GOT3 (cell line): Measurements from ENCODE around the gene MADD.

Source experiments
- DNase-seq: peaks from one replicate; lab custom pipeline; 2025; ENCODE audit warnings: mixed read lengths; lab: John Stamatoyannopoulos, UW

Gene MADD

DNA sequence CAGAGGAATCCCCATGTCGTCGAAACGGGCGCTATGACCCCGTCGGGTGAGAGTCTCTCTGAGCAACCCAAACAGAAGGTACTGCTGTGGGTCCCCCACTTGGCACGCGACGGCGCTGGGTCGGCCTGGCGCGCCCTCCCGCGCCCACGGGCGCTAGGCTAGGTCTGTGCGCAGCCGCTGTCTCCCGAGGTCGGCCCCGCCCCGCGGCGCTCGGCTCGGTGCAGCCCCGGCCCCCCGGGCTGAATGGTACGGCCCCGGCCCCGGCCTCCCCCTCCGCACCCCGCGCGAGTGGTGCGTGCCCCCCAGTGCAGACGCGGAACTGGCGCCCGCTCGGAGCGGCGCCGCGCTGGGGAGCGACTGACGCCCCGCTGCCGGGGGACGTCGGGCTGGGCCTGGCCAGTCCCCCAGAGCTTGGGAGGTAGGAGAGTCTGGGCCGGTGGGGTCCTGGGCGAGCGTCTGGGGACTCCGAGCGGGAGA lies at the start of gene MADD:
Gene MADD (plus strand): TSS at position 305 of the 477 bp plus-strand sequence.
- peak; percentile 44 for DNase-seq

DNA sequence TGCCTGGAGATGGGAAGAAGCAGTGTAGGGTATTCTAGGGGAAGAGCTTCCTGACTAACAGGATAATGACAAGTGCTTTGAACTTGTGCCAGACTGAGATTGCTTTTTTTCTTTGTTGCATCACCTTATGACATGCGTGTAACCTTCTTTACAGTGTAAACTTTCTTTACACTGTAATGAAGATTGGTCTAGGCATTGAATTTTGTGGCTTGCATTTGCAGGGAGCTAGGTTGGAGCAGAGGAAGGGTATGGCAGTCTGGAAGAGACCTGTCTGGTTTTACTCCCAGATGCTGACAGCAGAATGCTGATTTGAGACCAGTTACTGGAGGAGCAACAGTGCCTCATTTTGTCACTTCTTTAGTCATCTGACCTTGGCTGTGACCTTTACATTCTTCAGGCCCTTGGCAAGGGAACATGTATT lies 49.5 kb upstream of the MADD start:
- DNase-seq = no peak

DNA sequence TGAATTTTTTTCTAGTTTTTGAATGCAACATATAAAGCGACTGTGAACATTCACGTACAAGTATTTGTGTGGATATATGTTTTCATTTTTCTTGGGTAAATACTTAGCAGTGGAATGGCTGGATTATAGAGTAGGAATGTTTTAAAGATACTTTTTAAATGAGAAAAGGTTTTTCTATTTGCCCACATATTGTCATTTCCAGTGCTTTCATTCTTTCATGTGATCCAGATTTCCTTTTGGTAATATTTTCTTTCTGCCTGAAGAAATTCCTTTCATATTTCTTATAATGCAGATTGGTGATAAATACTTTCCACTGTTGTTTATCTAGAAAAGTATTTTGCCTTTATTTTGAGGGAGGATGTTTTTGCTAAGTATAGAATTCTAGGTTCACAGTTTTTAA lies 47.2 kb upstream of the MADD start:
- DNase-seq = no peak

DNA sequence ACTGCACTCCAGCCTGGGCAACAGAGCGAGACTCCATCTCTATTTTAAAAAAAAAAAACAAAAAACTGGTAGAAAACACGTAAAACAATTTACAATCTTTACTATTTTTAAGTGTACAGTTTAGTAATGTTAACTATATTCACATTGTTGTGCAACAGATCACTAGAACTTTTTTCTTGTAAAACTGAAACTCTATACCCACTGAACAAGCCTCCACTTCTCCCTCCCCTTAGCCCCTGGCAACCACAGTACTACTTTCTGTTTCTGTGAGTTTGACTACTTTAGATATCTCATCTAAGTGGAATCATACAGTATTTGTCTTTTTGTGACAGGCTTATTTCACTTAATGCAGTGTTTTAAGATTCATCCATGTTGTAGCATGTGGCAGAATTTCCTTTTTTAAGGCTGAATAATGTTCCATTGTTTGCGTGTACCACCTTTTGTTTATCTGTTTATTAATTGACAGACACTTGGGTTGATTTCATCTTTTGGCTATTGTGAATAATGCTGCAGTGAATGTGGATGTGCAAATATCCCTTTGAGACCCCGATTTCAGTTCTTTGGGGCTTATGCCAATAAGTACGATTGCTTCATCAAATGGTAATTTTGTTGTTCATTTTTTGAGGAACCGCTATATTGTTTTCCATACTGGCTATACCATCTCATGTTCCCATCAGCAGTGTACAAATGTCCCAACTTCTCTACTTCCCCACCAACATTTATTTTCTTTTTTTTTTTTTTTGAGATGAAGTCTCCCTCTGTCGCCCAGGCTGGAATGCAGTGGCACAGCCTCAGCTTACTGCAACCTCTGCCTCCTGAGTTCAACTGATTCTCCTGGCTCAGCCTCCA lies 44.2 kb upstream of the MADD start:
- DNase-seq = no peak

DNA sequence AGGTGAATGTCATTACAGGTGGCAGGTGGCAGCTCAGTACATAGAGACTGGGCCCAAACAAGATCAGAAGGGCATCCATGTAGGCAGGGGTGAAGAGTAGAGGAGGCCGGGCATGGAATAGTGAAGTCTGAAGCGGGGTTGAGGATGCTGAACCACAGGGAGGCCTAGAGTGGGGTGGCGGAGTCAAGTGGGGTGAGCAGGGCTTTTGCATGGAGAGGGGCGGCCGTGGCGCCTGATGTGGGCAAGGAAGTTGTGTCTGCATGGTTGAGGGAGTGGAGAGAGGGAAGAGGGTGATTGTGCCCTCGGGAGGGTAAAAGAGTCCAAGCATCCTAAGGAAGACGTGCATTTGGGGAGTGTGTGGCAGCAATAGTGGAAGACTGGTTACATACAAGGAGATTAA lies 40.8 kb upstream of the MADD start:
- no peak for DNase-seq

DNA sequence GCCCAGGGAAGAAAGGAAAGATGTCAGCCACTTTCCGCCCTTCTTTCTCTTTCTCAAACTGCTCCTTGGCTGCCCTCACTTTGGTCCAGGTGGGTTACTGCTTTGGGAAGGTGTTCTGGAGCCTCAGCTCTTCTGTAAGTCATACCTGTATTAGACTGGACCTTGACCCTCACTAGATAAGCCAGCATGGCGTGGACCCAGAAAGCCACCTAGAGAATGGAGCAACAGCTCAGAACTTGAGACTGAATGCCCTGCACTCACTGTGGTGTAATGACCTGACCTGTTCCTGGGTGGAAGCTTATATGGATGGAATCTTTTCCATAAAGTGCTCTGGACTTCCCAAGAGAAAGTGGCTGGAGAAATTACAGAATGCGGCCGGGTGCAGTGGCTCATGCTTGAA lies 36.9 kb upstream of the MADD start:
- no peak for DNase-seq

DNA sequence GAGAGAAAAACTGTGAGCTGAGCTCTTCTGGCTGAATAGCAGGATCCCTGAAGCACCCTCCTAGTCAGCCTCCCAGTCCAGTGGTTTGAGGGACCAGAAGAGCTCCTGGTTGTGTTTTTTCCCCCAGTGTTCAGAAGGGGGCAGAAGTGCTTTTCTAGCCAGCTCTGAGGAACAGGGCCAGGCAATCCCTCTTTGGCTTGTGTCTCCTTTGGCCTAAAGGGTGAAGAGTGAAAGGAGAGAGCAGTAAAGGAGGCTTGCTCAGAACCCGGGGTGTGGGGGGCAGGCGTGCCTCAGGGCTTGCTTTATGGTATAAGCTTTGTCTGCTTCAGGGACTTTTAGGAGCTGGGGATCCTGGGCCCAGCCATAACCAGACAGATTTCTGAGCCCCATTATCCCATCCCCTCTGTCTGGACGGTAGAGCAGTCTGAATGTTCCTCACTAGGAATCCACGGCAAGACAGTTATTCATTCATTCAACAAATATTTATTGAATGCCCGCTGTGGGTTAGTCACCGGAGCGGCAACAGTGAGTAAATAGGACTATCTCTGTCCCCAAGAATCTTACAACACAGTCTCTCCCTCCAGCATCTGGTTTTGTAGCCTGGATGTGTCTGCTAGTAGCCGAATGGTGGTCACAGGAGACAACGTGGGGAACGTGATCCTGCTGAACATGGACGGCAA lies 35.8 kb upstream of the MADD start:
- DNase-seq = no peak

DNA sequence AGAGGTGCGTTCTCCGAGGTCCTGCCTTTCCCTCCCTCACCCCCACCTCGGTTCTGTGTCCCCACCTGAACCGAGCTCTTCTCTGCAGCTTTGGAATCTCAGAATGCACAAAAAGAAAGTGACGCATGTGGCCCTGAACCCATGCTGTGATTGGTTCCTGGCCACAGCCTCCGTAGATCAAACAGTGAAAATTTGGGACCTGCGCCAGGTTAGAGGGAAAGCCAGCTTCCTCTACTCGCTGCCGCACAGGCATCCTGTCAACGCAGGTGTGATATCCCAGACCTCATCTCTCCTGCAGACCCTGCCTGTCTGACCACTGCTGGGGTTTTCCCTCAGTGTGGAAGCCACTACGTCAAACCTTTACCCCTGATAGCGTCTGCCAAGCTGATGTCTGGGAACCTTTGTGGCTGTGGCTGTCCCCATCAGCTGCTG lies 35.2 kb upstream of the MADD start:
- no peak for DNase-seq

DNA sequence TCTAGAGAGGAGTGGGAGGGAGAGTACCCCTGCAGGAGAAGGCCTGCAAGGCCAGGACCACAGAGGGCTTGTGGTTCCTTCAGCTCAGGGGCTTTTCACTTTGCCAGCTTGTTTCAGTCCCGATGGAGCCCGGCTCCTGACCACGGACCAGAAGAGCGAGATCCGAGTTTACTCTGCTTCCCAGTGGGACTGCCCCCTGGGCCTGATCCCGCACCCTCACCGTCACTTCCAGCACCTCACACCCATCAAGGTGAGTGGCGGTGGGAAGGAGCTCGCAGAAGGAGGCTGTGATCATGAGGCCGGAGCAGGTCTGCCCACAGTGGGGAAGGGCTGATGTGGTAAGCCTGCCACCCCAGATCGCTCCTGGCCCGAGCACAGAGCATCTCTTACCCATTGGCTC lies 34.8 kb upstream of the MADD start:
- no peak for DNase-seq

DNA sequence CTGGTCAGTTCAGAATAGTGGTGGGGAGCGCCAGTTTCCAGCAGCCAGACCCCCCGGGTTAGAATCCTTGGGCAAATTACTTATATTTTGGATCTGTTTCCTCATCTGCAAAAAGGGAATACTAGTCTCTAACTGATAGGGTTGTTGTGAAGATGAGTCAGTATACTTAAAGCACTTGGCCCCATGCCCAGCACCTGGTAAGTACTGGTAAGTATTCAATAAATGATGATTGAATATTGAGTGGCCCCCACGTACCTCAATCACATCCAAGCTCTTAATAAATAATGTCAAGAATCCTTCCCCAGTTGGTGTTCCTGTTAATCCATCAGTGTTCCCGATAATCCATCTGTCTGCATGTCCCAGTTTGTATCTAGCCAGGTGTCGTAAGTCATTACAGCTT lies 33.5 kb upstream of the MADD start:
- DNase-seq = no peak

DNA sequence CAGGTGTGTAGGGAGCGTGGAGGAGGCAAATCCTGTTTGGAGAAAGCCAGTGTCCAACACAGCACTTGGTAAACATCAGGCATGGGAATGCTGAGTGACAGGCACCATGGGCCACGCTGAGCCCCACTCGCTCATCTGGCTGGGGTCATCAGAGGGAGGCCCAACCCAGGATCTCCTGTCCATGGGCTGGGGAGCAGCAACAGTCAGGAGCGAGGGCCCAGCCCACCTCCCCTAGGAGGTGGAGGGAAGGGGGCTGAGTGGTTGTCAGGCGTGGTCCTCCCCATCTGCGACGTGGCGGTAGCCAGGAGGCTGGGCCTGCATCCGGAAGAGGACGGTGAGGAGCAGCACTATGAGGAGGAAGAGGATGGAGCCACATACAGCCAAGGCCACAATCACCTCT lies 30.1 kb upstream of the MADD start:
- DNase-seq = no peak

DNA sequence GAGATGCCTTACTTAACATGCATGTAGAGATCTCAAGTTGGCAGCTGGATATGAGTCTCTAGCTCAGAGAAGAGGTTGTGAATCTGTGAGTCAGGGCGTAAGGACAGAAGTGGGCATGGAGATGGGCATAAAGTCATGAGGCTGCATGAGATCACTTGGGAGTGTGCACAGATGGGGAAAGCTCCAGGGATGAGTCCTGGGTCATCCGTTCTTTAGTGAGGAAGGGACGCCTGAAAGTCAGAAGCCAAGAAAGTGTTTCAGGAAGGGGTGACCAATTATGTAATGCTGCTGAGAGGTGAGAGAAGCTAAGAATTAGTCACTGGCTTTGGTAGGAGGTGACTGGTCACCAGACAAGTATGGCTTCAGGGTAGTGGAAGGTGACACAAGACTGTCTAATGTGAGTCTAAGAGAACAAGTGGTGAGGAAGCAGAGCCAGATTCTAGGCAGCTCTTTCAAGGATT lies 28.1 kb upstream of the MADD start:
- DNase-seq = no peak

DNA sequence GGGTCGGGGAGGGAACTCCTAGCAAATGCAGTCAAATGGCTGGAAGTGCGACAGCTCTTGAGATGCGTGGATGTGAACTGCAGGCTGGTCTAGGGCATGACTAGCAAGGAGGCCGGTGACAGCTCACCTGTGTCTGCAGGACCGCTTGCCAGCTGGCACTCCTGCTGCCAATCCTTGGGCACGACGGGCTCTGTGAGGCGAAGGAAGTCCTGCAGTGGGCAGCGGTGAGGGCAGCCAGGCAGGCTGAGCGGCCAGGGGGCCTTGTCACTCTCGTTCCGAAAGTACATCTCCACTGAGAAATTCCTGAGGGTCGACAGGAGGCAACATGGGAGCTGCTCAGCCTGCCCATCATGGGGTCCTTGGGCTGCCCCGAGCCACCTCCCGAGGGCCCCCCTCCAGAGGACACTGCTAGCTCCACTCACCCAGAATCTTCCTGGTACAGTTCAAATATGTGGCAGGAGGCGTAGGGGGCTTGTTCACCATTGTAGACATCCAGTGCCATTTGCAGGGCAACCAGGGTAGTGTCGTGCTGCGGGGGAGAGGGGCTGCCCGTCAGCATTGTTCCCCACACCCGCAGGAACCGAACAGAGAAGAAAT lies 27.2 kb upstream of the MADD start:
- DNase-seq = no peak

DNA sequence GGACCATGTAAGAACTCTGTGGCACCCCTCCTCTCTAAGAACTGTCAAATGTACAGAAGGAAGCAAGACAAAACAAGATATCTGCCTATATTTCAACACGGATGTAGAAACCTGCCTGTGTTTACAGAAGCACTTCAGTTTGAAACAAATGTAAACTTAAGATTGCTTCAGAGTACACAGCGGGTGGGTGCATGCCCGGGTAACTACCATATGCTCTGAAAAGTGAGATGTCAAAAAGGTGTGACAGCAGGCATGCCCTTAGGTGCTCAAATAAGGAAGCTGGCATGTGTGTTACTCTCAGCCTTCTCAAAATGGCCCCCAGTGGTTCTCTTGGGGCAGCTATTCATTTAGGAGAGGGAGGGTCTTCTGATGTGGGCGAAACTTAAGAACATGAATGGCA lies 26.5 kb upstream of the MADD start:
- no peak for DNase-seq

DNA sequence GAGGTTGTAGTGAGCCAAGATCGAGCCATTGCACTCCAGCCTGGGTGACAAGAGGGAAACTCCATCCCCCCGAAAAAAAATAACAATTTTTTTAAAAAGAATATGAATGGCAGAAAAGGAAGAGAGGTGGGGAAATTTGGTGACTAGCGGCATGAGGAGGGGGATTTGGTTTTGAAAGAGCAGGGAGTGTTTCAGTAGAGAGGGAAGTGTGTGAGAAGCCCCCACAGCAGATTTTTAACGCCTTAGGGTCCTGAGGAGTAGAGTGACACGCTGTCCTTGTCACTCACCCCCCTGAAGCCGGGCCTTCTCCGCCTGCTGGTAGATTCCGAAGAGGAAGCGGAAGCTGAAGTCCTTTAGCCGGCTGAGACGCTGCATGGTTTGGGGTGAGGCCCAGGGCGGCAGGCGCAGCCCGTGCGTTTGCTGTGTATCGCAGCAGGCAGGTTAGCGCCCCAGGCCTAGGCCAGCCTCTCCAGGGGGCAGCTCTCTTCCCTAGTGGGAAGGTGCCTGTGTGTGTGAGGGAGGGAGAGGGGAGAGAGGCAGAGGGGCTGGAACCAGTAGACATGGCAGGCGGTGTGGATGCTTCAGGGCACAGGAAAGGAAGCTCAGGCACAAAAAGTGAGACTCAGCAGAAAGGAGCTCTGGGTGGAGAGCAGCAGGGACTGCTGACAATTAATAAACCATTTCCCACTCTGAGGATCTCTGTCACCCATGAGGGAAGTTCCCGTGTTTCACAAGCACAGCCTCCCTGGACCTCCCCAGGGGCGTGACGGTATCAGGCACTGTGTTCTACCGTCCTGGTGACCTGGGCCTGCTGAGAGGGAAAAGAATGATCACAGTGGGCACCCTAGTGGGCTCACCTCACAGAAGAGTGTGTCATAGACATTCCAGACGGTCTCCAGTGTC lies 25.2 kb upstream of the MADD start:
- no peak for DNase-seq

DNA sequence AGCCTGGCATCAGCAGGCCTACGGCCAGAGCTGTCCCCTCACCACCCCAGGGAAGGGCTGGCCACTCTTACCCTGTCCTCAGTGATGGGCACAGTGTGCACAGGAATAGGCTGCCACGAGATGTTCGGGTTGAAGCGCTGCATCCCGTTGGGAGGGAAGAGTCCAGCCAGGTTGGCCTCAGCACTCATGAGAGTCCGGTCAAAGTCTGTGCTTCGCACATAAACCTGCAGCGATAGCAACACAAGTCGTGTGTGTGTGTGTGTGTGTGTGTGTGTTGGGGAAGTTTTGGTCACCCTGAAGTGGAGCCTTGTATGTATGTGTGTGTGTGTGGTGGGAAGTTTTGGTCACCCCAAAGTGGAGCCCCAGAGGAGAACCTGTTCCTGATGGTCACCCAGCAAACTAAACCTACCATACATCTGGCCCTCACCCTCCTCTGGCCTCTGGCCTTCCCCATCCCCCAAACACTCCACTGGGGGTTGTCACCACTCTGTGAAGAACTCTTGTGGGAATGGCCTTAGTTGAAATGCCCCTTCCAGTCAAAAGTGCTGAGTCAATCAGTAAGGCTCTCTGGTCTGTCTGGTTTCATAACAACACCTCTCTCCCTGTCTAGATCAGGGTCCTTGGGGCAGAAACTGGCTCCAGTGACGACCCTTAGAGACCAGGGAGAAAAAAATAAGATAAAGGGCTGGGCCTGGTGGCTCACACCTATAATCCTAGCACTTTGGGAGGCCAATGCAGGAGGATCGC lies 24.1 kb upstream of the MADD start:
- no peak for DNase-seq

DNA sequence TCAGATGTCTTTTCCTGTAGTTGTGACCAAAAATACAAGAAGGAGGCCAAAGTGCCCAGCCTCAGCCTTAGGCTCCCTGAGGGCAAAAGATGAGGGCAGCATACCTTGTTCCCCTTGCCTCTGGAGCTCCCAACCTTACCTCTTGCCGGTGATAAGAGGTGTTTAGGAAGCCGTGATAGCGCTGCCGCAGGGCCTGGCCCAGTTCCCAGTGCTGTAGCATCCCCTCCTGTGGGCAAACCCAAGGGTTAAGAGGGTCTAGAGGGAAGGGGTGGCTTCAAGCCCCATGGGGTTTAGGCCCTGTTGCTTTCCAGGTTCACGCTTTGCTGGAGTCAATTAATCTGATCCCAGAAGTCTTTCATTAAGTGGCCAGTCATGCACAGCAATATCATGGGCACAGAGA lies 22.4 kb upstream of the MADD start:
- DNase-seq = no peak

DNA sequence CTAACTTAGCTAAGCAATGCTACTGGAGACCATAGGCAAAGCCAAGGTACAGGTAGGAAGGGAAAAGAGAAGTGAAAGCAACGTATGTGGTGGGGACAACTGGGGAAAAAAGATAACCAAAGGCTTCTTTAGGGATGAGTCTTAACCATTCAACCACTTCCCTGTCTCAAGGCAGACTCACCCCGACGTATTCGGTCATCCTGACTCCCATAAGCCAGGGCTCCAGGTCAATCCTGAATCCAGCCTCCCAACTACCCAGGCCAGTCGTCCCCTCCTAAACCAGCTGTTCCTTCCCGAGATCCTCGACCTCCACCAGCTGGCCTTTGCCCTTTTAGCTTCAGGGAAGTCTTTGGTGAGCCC lies 21.6 kb upstream of the MADD start:
- DNase-seq = no peak

DNA sequence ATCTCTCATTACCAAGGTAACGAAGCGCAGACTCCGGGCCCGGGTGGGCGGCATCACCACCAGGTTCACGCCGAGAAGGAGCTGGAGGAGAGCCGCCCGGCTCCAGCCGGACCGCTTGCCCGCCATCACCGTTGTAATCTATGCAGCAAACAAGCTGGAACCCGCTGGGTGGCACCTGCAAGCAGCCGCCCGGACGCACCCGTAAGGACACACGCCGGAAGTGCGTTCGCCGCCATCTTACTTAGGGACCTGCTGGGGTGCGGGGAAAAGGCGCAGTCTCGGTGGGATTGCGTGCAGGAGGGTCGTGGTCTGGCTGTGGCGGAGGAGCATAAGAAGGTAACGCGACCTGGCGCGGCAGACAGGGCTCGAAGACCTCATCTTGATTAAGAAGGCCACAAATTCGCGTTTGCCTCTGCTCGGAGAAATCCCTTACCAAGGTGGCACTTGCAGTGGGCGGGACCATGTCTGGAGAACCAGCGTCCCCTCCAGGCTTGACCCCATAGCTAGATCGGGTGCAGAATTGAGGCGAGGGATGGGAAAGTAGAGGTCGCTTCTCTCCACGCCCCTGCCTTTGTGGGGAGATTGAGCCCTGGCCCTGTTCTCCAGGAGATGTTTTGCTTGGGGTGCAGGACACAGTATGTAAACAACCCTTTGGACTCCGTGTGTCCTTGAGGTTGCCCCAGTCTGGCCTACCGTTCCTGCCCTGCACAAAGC lies 21.1 kb upstream of the MADD start, which contains the start of gene ACP2:
Gene ACP2 (minus strand): TSS at position 151 of the 714 bp plus-strand sequence. CDS start 25 bp downstream, at position 126.
- peak; percentile 69 for DNase-seq

DNA sequence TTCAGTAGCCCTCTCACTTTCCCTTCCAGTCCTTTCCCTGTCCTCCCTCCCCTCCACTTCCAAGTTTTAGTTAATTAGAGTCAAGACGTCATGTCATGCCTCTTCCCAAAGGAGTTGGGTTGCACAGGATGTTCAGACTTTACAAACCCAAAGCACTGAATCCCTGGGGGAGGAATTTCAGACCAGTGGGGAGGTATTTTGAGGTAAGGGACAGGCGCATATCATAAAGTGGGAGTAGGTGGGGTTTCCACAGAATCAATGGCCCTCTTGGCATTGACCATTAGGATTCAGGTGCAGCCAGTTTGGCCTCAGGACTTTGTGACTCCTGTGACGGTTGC lies 20.6 kb upstream of the MADD start:
- DNase-seq = no peak

DNA sequence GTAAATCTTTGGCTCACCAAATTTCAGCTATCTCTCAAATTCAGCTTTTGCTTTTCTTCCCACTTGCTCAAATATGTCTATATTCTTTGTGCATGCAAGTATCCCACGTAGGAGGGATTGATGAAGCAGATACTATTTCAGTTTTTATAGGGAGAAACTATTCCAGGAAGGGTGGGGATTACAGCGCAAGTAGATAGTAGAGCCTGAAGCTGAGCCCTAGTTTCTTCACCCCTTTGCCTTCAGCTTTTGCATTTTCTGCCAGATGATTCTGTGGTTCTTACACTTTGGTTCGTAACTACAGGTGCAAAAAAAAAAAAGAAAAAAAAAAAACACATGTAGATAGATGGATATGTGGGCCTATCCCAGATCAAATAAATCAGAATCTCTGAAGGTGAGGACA lies 18.2 kb upstream of the MADD start:
- DNase-seq = no peak
